Activated CD4-positive, alpha-beta T cell treated with anti-CD3 and anti-CD28 coated beads for 4 hours (primary cell): ENCODE measurements around the gene SEPTIN12.
A peak's percentile ranks its signal among the peaks of the same experiment; 100 is the strongest.
"Not testable (repeated sequence)": the region's sequence is repeated elsewhere in the genome, so short reads cannot be mapped to it uniquely, and the experiment has no call there.

ENCODE experiments used
- DNase-seq, 2 donors: peaks; one replicate each; pipeline ENCODE4 v3.0.0-alpha.2; 2020

Gene SEPTIN12

DNA sequence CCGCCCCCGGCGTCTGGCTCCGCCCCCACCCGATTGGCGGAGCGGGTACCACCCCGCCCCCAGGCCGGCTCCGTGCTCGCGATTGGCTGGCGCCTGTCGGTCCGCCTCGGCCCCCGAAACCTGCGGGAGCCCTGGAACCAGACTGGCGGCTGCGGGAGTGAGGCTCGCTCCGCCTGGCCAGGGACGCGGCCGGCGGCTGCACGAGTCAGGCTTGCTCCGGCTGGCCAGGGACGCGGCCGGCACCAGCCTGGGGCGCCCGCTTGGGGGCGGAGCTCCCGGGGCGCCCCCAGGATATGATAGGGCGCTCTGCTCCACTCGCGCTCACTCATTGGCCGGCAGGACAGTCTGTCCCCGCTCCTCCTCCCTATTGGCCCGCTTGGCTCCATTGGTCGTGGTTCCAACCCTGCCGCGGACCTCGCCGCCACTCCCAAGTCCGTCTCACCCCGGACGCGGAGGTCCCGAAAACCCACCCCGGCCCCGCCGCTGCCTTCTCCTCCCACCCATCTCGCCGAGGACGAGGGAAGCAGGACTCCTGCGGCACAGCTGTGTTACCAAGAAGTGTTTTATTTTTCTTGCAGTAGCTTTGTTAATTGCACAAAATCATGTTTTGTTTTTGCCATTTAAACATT lies 14.6 kb upstream of the SEPTIN12 start:
- peak; percentile 86 to 89 for DNase-seq

DNA sequence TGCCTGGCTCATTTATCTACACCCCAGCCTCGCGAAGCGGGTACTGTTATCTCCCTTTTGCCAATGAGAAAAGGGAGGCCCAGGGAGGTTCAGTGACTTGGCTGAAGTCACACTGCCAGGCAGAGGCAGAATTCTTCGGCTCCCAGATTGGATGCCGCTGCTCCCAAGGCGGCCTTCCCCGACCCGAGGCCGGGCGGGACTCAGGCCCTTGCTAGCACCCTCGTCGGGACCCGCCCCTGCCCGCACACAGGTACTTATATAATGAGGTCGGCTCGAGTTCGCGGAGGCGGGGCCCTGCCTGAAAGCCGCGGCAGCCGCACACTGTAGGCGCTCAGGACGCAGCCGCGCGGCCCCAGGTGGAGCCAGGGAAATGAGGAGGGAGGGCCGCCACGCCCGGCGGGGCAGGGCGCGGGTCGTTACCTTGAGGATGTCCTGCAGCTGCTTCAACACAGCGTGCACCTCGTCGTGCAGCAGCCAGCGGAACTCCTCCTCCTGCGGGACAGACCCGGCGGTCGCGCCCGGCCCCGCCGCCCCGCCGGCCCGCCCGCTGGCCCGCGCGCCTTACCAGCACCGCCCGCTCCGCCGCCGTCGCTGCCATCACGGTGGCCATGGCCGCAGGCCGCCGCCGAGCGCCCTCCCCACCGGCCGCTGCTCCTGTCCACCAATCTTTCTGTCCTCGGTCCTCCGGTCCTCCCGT lies 14.0 kb upstream of the SEPTIN12 start, which contains the start of gene ROGDI:
TSS of gene ROGDI (minus strand) at position 672 of the 697 bp plus-strand sequence. CDS start at position 610, 62 bp downstream.
- DNase-seq: peak; percentile 75 to 81

DNA sequence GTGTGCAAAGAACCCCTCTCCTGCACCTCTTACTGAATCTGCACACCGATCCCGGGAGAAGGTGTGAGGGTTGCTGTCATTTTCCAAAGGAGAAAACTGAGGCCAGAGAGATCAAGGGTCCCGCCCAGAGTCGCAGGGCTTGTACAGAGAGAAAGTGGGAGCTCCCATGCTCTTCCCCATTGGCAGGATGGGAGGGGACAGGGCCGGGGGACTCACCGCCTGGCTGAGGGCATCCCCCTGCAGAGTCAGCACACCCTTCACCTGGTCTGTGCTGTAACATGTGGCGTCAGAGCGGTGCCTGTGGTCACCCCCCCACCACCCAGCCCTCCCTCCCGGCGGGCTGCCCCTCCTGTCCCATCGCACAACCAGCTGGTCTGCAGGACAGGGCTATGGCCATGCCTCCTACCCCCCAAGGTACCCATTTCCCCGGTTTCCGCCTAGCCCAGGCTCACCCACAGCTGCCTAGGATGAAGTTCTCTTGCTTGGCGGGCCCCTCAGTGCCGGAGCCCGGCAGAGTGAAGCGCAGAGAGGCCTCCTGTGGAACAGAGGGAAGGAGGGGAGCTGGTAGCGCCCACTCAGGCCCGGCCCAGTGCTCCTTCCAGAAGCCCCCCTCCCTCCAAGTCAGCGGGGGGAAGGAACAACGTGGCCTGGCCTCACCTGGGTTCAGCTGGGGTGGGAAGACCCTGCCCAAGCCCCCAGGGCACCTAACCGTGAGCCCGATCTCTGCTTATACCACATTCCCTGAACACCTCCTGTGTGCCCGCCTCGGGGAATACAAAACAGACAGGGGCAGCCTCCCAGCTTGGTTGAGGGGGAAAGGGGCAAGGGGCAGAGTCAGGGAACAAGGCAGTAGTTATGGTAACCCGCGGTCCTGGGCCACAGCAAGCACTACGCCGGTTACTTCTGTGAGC lies 13.2 kb upstream of the SEPTIN12 start:
- no peak for DNase-seq

DNA sequence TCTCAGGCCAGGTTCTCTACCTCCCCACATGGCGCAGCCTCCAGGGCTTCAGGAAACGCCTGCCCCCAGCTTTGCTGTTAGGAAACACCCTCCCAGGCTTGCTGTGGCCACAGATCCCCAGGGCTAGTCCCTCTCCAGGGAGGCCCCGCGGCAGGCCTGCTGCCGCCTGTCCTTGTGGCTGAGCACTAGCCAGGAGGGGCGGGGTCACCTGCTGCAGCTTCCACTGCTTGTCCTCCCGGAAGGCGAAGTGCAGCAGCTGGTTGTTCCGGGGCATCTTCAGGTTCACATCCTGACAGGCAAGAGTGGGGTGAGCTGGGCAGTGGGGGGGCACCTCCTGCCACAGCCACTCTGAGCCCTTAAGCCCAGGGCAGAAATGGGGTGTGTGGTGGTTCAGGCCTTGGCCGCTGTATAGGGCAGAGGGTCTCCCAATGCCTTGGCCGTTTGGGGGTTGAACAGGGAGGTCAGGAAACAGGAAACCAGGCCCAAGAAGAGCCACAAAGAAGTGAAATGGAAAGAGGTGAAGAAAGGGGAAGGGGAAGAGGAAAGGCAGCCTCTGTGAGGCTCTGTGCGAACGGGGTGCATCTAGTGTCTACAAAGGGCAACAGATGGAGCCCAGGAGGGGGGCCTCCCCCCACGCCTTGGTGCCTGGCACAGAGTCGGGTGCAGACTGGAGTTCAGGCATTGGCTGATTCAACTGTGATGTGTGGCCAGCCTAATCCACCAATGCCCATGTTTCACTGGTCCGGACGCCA lies 12.3 kb upstream of the SEPTIN12 start:
- DNase-seq: no peak

- no peak for DNase-seq
These were observed 11.2 kb upstream of the SEPTIN12 start for GRCh38 chr16:4799171-4799855.

- no peak for DNase-seq
These were observed 10.3 kb upstream of the SEPTIN12 start for GRCh38 chr16:4798456-4798855.

DNA sequence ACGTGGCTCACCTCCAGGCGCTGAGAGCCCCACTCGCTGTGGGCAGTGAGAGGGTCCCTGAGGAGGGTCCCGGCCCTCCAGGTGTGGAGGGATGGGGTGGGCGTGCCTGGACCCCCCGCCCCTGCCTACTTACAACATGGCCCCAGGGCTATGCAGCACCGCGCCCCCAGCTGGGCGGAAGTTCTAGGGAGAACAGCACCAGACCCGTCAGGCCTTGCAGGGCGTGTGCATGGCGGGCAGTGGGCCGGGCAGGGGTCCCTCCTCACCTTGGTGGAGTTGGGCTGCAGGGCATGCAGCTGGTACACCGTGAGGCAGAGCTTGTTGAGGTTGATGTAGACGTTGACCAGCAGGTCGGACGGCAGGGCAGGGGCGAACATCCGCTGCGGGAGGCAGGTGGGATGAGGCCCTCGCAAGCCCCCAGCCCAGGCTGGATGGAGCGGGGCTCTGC lies 9.7 kb upstream of the SEPTIN12 start:
- no peak for DNase-seq

GRCh38 chr16:4796982-4797804 lies 9.0 kb upstream of the SEPTIN12 start:
- no peak for DNase-seq

DNA sequence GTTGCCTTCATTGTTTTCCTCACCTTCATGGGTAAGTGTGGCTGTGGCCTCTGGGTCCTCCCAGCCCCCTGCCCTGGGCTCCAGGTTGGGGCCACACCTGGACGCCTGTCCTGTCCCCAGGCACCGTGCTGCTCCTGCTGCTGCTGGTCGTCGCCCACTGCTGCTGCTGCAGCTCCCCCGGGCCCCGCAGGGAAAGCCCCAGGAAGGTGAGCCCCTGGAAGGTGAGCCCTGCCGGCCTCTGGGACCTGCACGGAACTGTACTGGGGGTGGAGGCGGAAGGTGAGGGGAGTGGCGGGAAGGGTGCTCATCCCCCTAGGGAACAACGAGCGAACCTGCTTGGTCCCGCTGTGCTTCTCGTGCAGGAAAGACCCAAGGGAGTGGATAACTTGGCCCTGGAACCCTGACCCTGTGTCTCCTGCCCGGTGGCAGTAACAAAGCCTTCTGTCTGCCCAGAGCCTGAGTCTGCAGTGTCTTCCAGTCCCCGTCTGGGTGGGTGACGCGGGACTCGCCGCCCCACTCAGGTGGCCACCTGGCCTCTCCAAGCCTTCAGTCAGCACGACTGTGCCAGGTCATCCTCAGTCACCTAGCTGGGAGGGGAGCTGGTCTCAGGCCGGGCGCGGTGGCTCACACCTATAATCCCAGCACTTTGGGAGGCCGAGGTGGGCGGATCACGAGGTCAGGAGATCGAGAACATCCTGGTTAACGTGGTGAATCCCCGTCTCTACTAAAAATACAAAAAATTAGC lies 7.9 kb upstream of the SEPTIN12 start:
- DNase-seq: no peak

DNA sequence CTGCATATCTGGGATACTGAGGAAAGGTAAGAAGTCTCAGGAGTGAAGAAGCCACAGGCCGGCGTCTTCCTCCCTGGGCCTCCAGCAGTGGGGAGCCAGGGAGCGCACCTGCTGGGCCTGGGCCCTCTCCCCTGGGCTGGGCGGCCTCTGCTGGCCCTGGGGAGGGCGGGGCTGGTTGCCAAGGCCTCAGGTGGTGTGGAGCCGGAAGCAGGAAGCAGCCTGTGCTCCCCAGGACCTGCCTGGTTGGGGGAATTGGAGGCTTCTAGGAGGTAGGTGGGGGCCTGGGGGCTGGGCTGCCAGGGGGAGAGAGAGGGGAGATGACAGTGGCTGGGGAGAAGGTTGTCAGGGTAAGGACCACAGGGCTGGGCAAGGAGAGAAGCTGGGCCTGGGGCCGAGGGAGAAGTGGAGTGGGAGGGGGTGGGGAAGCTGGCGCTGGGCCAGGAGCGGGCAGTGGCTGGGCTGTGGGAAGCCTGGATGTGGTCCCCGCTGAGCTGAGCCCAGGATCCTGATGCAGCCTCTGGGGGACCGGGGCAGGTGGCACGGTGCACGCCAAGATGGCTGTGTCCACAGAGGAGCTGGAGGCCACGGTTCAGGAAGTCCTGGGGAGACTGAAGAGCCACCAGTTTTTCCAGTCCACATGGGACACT lies 7.2 kb upstream of the SEPTIN12 start, which contains the start of gene SMIM22:
TSS of gene SMIM22 (plus strand) at position 189 of the 647 bp plus-strand sequence. CDS start at position 555, 366 bp downstream.
- DNase-seq: no peak

DNA sequence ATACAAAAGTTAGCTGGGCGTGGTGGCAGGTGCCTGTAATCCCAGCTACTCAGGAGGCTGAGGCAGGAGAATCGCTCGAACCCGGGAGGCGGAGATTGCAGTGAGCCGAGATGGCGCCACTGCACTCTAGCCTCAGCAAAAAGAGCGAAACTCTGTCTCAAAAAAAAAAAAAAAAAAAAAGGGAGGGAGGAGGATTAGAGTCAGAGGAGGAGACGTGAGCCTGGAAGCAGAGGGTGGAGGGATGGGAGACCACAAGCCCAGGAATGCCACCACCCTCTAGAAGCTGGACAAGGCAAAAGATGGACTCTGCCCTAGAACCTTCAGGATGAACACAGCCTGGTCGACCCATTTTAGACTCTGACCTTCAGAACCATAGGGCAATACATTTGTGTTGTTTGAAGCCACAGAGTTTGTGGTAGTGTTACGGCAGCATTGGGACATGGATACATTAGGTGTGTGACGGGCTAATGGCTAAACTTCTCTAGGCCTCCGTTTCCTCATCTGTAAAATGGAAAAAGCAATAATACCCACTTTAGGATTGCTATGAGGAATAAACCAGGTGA lies 4.9 kb upstream of the SEPTIN12 start:
- DNase-seq: no peak

- no peak for DNase-seq
These were observed 2.7 kb upstream of the SEPTIN12 start for GRCh38 chr16:4790871-4791270.

DNA sequence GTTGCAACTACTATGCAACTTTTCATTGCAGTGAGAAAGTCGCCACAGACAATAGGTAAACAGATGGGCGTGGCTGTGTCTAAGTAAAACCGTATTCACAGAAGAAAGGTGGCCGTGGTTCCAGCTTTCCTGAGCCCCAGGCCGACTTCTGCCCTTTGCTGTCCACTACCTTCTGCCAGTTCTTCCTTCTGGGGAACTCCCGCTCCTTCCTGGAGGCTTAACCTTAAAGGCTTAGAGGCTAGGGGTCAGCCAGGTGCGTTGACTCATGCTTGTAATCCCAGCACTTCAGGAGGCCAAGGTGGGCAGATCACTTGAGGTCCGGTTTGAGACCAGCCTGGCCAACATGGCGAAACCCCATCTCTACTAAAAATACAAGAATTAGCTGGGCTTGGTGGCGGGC lies 2.1 kb upstream of the SEPTIN12 start:
- no peak for DNase-seq

GRCh38 chr16:4788910-4789309 lies 765 bp upstream of the SEPTIN12 start:
- no peak for DNase-seq

- DNase-seq: no peak
These were observed 344 bp upstream of the SEPTIN12 start for GRCh38 chr16:4788489-4788889.

DNA sequence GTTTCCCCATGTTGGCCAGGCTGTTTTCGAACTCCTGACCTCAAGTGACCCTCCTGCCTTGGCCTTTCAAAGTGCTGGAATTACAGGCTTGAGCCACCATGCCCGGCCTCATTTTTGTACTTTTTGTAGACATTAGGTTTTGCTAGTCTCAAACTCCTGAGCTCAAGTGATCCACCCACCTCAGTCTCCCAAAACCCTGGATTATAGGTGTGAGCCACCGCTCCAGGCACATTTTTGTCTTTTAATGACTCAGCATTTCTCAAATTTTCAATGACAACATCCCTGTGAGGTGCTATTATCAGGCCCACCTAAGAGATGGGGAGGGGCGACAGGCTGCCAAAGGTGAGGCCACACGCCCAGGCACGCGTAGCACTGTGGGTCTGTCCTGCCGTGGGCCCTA lies 1.1 kb downstream of the SEPTIN12 start:
- DNase-seq: no peak

- DNase-seq: no peak
These were observed 2.2 kb downstream of the SEPTIN12 start for GRCh38 chr16:4785758-4786433.

GRCh38 chr16:4784444-4784987 lies 3.6 kb downstream of the SEPTIN12 start:
- DNase-seq: not testable (repeated sequence)
